ENCODE data around the gene ANO6.
"Not testable (repeated sequence)": the region's sequence is repeated elsewhere in the genome, so short reads cannot be mapped to it uniquely, and the experiment has no call there.

Gene ANO6

GRCh38 chr12:45212064-45212463 lies 3.8 kb upstream of the ANO6 start:
- DNase-seq, result no peak

- DNase-seq, result no peak
These were observed 2.8 kb upstream of the ANO6 start for GRCh38 chr12:45213107-45213506.

GRCh38 chr12:45214071-45214470 lies 1.8 kb upstream of the ANO6 start:
- no peak for DNase-seq

GRCh38 chr12:45214749-45215418 lies 1.0 kb upstream of the ANO6 start:
- DNase-seq, result no peak

GRCh38 chr12:45216230-45216982 lies 511 bp downstream of the ANO6 start:
- peak; percentile 43 for DNase-seq

- DNase-seq, result no peak
These were observed 1.1 kb downstream of the ANO6 start for GRCh38 chr12:45216983-45217485.

GRCh38 chr12:45217846-45218245 lies 2.0 kb downstream of the ANO6 start:
- no peak for DNase-seq

- no peak for DNase-seq
These were observed 3.7 kb downstream of the ANO6 start for GRCh38 chr12:45219621-45220020.

- no peak for DNase-seq
These were observed 4.6 kb downstream of the ANO6 start for GRCh38 chr12:45220363-45220931.

- DNase-seq, result no peak
These were observed 5.1 kb downstream of the ANO6 start for GRCh38 chr12:45220969-45221368.

GRCh38 chr12:45223868-45224267 lies 8.0 kb downstream of the ANO6 start:
- DNase-seq, result no peak

GRCh38 chr12:45224311-45224710 lies 8.4 kb downstream of the ANO6 start:
- DNase-seq, result no peak

GRCh38 chr12:45226021-45226420 lies 10.1 kb downstream of the ANO6 start:
- DNase-seq, result no peak

GRCh38 chr12:45227316-45228067 lies 11.6 kb downstream of the ANO6 start:
- no peak for DNase-seq

GRCh38 chr12:45231515-45232145 lies 15.7 kb downstream of the ANO6 start:
- DNase-seq, result no peak

- no peak for DNase-seq
These were observed 16.4 kb downstream of the ANO6 start for GRCh38 chr12:45232146-45232755.

GRCh38 chr12:45232756-45233372 lies 17.0 kb downstream of the ANO6 start:
- no peak for DNase-seq

- DNase-seq, result no peak
These were observed 18.4 kb downstream of the ANO6 start for GRCh38 chr12:45234139-45234865.

- DNase-seq, result no peak
These were observed 19.5 kb downstream of the ANO6 start for GRCh38 chr12:45235087-45236025.

- DNase-seq, result not testable (repeated sequence)
These were observed 20.5 kb downstream of the ANO6 start for GRCh38 chr12:45236383-45236782.

Data from central memory CD4-positive, alpha-beta T cell (primary cell).